Stomach (tissue), 4 donors: Measurements from ENCODE around the gene NAALADL2.

Experiments used
- EP300 ChIP-seq: sonication (generic); formaldehyde crosslinking; IDR thresholded peaks from one replicate; pipeline ENCODE4 v1.6.1; 2017; ENCODE audit warnings: antibody characterized with exemption
- POLR2A ChIP-seq, 4 donors: fragments of 450-650 bp; IDR thresholded peaks; one replicate each; pipeline ENCODE4 v1.6.1; 2016; ENCODE audit warnings: antibody characterized with exemption in 4 of 4, control low read depth in 2 of 4, mild to moderate bottlenecking in 1 of 4, moderate library complexity in 1 of 4
- POLR2AphosphoS5 ChIP-seq, 3 donors: sonication (generic); formaldehyde crosslinking; IDR thresholded peaks; one replicate each; pipeline ENCODE4 v1.6.1; 2016; ENCODE audit warnings: antibody characterized with exemption in 3 of 3
- TF ChIP-seq, protein P1 (sequence below), 7 experiments: fragments of 450-650 bp in 4 of 7; fragments of 200-600 bp in 3 of 7; sonication (generic) in 3 of 7; IDR thresholded peaks; one replicate each; pipeline ENCODE4 v1.5.1; 2016 to 2019; ENCODE audit warnings: antibody characterized with exemption in 7 of 7, control low read depth in 2 of 7, mild to moderate bottlenecking in 1 of 7

DNA sequence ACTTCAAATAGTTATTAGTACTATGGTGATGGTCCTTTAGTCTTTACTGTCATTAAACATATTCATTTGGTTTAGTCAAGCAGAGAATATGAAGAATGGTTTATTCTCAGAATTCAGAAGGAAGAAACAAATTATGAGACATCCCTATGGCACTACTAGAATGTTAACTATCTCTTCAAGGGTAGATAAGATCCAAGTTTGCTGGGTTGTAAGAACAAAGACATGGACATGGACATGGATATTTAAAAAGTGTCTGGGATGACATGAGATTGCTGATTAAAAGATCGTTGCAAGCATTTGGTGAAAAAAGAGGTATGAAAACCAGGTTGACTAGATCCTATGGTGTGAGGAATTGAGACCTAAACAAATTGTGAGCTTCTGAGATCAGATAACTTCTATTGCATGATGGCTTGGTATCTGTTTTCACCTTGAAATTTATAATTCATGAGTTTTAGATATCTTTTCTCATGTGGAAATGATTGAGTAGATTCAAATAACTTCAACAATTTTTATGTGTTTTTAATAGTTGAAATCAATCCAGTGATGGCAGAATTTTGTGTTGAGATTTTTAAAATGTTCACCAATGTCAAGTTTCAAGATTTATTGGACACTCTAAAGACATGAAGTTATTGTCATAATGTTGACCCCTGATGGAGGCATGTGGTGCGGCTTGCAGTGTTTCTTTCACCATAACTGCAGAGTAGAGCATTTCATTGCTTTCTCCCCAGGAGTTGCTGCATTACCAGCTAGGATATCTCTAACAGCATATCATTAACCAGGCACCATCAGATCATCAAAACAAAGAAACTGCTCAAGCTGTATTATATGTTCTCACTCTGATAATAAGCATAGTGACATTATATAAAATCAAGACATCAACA, 72.6 kb downstream of the NAALADL2 start:
- TF ChIP-seq POLR2A (IDR thresholded peaks at IDR 0.05) (no peak), POLR2AphosphoS5 (IDR thresholded peaks at IDR 0.05) (no peak), EP300 (no peak)
- TF ChIP-seq, protein P1, sequence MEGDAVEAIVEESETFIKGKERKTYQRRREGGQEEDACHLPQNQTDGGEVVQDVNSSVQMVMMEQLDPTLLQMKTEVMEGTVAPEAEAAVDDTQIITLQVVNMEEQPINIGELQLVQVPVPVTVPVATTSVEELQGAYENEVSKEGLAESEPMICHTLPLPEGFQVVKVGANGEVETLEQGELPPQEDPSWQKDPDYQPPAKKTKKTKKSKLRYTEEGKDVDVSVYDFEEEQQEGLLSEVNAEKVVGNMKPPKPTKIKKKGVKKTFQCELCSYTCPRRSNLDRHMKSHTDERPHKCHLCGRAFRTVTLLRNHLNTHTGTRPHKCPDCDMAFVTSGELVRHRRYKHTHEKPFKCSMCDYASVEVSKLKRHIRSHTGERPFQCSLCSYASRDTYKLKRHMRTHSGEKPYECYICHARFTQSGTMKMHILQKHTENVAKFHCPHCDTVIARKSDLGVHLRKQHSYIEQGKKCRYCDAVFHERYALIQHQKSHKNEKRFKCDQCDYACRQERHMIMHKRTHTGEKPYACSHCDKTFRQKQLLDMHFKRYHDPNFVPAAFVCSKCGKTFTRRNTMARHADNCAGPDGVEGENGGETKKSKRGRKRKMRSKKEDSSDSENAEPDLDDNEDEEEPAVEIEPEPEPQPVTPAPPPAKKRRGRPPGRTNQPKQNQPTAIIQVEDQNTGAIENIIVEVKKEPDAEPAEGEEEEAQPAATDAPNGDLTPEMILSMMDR (IDR thresholded peaks at IDR 0.05) = no peak
